ENCODE measurements around the gene NDST3.

NDST3 gene

GRCh38 chr4:118237531-118237930 lies 203.2 kb downstream of the NDST3 start:
- H3K9me2 ChIP-seq (replicated peaks; ENCODE audit: insufficient read depth, low read length) = no peaks in the 10 kb centered on the region
- no peak overlapping the region for H3K4me2 ChIP-seq (ENCODE audit: low read depth, low read length)
- H2AFZ ChIP-seq (ENCODE audit: low read length) = no peak overlapping the region
- DNase-seq = no peak
- H3K9ac ChIP-seq (ENCODE audit: low read length) = no peak overlapping the region
- no peaks in the 10 kb centered on the region for H3K36me3 ChIP-seq (replicated peaks; ENCODE audit: insufficient read depth, low read length)
- no peaks in the 10 kb centered on the region for H3K27me3 ChIP-seq (replicated peaks; ENCODE audit: insufficient read depth, low read length)
- H3K4me3 ChIP-seq (ENCODE audit: low read length) = no peak overlapping the region
- H3F3A ChIP-seq (ENCODE audit: insufficient read depth, low read length) = no peaks in the 10 kb centered on the region
- H3K9me3 ChIP-seq (replicated peaks; ENCODE audit: insufficient read depth, low read length) = no peaks in the 10 kb centered on the region
- H3K4me1 ChIP-seq (ENCODE audit: low read length) = no peaks in the 10 kb centered on the region
- no peaks in the 10 kb centered on the region for H3K79me2 ChIP-seq (ENCODE audit: low read length)
- no peak overlapping the region for H3K27ac ChIP-seq (ENCODE audit: low read length)
- TF ChIP-seq EZH2 (optimal IDR thresholded peaks at IDR 0.05; ENCODE audit: low read depth, low read length) (no peak), EZH2phosphoT487 (IDR thresholded peaks at IDR 0.05; ENCODE audit: low read length) (no peak)
- TF ChIP-seq, protein P1, sequence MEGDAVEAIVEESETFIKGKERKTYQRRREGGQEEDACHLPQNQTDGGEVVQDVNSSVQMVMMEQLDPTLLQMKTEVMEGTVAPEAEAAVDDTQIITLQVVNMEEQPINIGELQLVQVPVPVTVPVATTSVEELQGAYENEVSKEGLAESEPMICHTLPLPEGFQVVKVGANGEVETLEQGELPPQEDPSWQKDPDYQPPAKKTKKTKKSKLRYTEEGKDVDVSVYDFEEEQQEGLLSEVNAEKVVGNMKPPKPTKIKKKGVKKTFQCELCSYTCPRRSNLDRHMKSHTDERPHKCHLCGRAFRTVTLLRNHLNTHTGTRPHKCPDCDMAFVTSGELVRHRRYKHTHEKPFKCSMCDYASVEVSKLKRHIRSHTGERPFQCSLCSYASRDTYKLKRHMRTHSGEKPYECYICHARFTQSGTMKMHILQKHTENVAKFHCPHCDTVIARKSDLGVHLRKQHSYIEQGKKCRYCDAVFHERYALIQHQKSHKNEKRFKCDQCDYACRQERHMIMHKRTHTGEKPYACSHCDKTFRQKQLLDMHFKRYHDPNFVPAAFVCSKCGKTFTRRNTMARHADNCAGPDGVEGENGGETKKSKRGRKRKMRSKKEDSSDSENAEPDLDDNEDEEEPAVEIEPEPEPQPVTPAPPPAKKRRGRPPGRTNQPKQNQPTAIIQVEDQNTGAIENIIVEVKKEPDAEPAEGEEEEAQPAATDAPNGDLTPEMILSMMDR (IDR thresholded peaks at IDR 0.05; ENCODE audit: low read length) = no peak
- H4K20me1 ChIP-seq (ENCODE audit: insufficient read depth, low read length) = no peaks in the 10 kb centered on the region

- H3K4me3 ChIP-seq (ENCODE audit: low read length) = no peak overlapping the region
- no peaks in the 10 kb centered on the region for H3K4me1 ChIP-seq (ENCODE audit: low read length)
- H3K27ac ChIP-seq (ENCODE audit: low read length) = no peak overlapping the region
- H3K9ac ChIP-seq (ENCODE audit: low read length) = no peak overlapping the region
- no peaks in the 10 kb centered on the region for H3K9me2 ChIP-seq (replicated peaks; ENCODE audit: insufficient read depth, low read length)
- no peaks in the 10 kb centered on the region for H4K20me1 ChIP-seq (ENCODE audit: insufficient read depth, low read length)
- no peak overlapping the region for H3K4me2 ChIP-seq (ENCODE audit: low read depth, low read length)
- no peaks in the 10 kb centered on the region for H3K36me3 ChIP-seq (replicated peaks; ENCODE audit: insufficient read depth, low read length)
- H2AFZ ChIP-seq (ENCODE audit: low read length) = no peak overlapping the region
- no peaks in the 10 kb centered on the region for H3K27me3 ChIP-seq (replicated peaks; ENCODE audit: insufficient read depth, low read length)
- no peaks in the 10 kb centered on the region for H3K79me2 ChIP-seq (ENCODE audit: low read length)
- no peak for DNase-seq
- H3F3A ChIP-seq (ENCODE audit: insufficient read depth, low read length) = no peaks in the 10 kb centered on the region
- TF ChIP-seq EZH2 (optimal IDR thresholded peaks at IDR 0.05; ENCODE audit: low read depth, low read length) (no peak), EZH2phosphoT487 (IDR thresholded peaks at IDR 0.05; ENCODE audit: low read length) (no peak)
- TF ChIP-seq, protein P1 (IDR thresholded peaks at IDR 0.05; ENCODE audit: low read length) = no peak
- no peaks in the 10 kb centered on the region for H3K9me3 ChIP-seq (replicated peaks; ENCODE audit: insufficient read depth, low read length)
Measured at GRCh38 chr4:118249890-118250289, 215.6 kb downstream of the NDST3 start.

DNA sequence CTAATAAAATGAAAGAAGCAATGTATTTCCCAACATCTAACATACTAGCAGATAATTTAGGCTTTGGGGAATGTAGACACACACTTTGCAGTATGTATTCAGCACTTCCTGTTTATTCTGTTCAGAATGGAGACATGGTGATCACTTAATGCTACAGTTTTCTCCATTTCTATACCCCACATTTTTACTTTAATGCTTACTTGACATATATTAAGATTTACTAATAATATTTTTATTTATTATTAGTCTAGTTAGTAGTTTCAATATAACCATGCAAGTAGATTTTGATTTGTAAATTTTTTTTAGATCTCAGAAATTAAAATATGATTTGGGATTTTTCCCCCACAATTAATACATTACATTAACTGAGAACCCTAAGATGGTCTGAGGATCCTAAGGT lies 220.1 kb downstream of the NDST3 start:
- Histone ChIP-seq H3F3A (ENCODE audit: insufficient read depth, low read length) (no peaks in the 10 kb centered on the region), H3K4me1 (ENCODE audit: low read length) (no peaks in the 10 kb centered on the region), H4K20me1 (ENCODE audit: insufficient read depth, low read length) (no peaks in the 10 kb centered on the region), H3K4me2 (ENCODE audit: low read depth, low read length) (no peak overlapping the region), H3K36me3 (replicated peaks; ENCODE audit: insufficient read depth, low read length) (no peaks in the 10 kb centered on the region), H3K9me3 (replicated peaks; ENCODE audit: insufficient read depth, low read length) (no peaks in the 10 kb centered on the region), H3K27ac (ENCODE audit: low read length) (no peak overlapping the region), H3K79me2 (ENCODE audit: low read length) (no peaks in the 10 kb centered on the region), H3K27me3 (replicated peaks; ENCODE audit: insufficient read depth, low read length) (no peaks in the 10 kb centered on the region), H2AFZ (ENCODE audit: low read length) (no peak overlapping the region), H3K4me3 (ENCODE audit: low read length) (no peak overlapping the region), H3K9me2 (replicated peaks; ENCODE audit: insufficient read depth, low read length) (no peaks in the 10 kb centered on the region), H3K9ac (ENCODE audit: low read length) (no peak overlapping the region)
- no peak for DNase-seq
- TF ChIP-seq, protein P1 (IDR thresholded peaks at IDR 0.05; ENCODE audit: low read length) = no peak
- no peak for TF ChIP-seq EZH2phosphoT487 (IDR thresholded peaks at IDR 0.05; ENCODE audit: low read length)
- TF ChIP-seq EZH2 (optimal IDR thresholded peaks at IDR 0.05; ENCODE audit: low read depth, low read length) = no peak
